ENCODE measurements around the gene ABCB10.

Gene ABCB10

DNA sequence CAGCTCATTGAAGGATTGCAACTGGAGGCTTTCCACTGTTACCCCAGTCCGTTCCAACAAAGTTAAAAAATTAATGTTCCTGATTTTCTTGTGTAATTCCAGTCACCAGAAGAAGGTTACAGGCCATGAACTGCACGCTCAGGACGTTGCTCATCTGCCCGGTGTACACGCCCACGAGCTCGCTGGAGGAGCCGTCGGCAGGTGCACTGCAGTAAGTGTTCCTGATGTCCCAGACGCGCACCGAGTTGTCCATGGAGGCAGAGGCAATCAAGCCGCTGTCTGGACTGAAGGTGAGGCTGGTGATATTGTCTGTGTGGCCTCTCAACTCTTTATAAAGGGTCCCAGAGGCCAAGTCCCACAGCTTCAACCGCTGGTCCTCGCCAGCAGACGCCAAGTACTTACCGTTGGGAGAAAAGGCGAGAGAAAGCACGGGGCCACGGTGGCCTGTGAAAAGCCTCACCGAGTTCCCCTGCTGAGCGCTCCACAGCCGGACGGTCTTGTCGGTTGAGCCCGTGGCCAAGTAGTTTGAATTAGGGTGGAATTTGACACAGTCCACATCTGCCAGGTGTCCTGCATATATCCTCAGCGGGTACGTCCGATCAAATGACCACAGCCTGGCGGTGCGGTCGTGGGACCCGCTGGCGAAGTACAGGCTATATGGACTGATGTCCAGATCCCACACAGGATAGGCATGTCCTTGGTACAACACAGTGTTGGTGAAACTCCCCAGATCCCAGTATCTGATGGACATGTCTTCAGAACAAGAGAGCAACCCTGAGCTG, 35.9 kb upstream of the ABCB10 start:
- no peak overlapping the region for H3K18ac ChIP-seq (ENCODE audit: low read length)
- H3K4me1 ChIP-seq (ENCODE audit: control insufficient read depth in 1 of 2, insufficient read depth in 2 of 2, low read length in 2 of 2): no peaks in the 10 kb centered on the region
- no peak overlapping the region for H2AK5ac ChIP-seq (ENCODE audit: low read length)
- H4K12ac ChIP-seq (ENCODE audit: low read depth, low read length): no peak overlapping the region
- no peak overlapping the region for H3K4ac ChIP-seq (ENCODE audit: low read depth, low read length)
- no peak overlapping the region for H4K8ac ChIP-seq (ENCODE audit: low read depth, low read length)
- no peak overlapping the region for H3K4me3 ChIP-seq (ENCODE audit: low read depth, low read length)
- no peak overlapping the region for H2BK120ac ChIP-seq (ENCODE audit: insufficient read depth, low read length, poor library complexity)
- H3K14ac ChIP-seq (ENCODE audit: low read length): no peak overlapping the region
- no peak overlapping the region for H2AFZ ChIP-seq (ENCODE audit: insufficient read depth, low read length, poor library complexity)
- H2BK5ac ChIP-seq (ENCODE audit: low read depth, low read length, poor library complexity): no peak overlapping the region
- no peak overlapping the region for H4K91ac ChIP-seq (ENCODE audit: low read depth, low read length)
- H3K9me3 ChIP-seq (ENCODE audit: insufficient read depth, low read depth, low read length): peaks cover 3% of the 10 kb centered on the region
- no peak overlapping the region for H3K23ac ChIP-seq (ENCODE audit: low read length)
- no peak for DNase-seq
- H3K27ac ChIP-seq (ENCODE audit: low read depth, low read length): no peak overlapping the region
- H3K79me2 ChIP-seq (ENCODE audit: control insufficient read depth, insufficient read depth, low read length, poor library complexity): no peaks in the 10 kb centered on the region
- no CpG with 5 or more reads among the region's 34 CpGs for WGBS (ENCODE audit: extremely low coverage, insufficient coverage, insufficient read length)
- H3K79me1 ChIP-seq (ENCODE audit: low read length): no peaks in the 10 kb centered on the region
- H3K36me3 ChIP-seq (ENCODE audit: control insufficient read depth in 1 of 2, insufficient read depth in 2 of 2, low read length in 2 of 2): peaks cover 14 to 23% of the 10 kb centered on the region in 2 experiments
- H3K4me2 ChIP-seq (ENCODE audit: low read length): no peak overlapping the region
- no peaks in the 10 kb centered on the region for H3K27me3 ChIP-seq (ENCODE audit: insufficient read depth, low read length)
- H2BK12ac ChIP-seq (ENCODE audit: low read length): no peak overlapping the region
- H3K9ac ChIP-seq (ENCODE audit: low read length): no peak overlapping the region

DNA sequence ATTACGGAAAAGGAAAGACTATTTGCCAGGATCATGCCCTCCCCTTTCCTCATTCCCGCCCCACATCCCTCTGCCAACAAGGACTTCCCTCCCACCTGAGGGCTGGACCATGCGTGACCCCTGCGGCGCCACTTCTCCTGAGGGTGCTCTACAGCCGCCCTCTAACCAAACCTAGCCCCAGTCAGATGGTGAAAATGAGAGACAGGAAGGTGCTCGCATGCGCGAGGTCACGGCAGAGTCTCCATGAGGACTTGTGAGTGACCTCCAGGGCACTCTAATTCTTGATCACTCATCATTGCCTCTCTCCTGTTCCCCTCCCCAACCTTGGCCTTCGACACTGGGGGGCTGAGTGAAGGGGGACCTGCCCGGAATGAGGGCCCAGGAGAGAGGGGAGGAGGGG, 35.3 kb upstream of the ABCB10 start:
- H3K4ac ChIP-seq (ENCODE audit: low read depth, low read length): no peak overlapping the region
- H3K79me1 ChIP-seq (ENCODE audit: low read length): no peaks in the 10 kb centered on the region
- no peak overlapping the region for H2AK5ac ChIP-seq (ENCODE audit: low read length)
- peaks cover 3% of the 10 kb centered on the region for H3K9me3 ChIP-seq (ENCODE audit: insufficient read depth, low read depth, low read length)
- H4K91ac ChIP-seq (ENCODE audit: low read depth, low read length): no peak overlapping the region
- H3K79me2 ChIP-seq (ENCODE audit: control insufficient read depth, insufficient read depth, low read length, poor library complexity): no peaks in the 10 kb centered on the region
- no peak overlapping the region for H2BK12ac ChIP-seq (ENCODE audit: low read length)
- WGBS (ENCODE audit: extremely low coverage, insufficient coverage, insufficient read length): no CpG with 5 or more reads among the region's 12 CpGs
- H2BK5ac ChIP-seq (ENCODE audit: low read depth, low read length, poor library complexity): no peak overlapping the region
- no peak overlapping the region for H3K23ac ChIP-seq (ENCODE audit: low read length)
- H4K12ac ChIP-seq (ENCODE audit: low read depth, low read length): no peak overlapping the region
- H3K4me1 ChIP-seq (ENCODE audit: control insufficient read depth in 1 of 2, insufficient read depth in 2 of 2, low read length in 2 of 2): no peaks in the 10 kb centered on the region
- H3K14ac ChIP-seq (ENCODE audit: low read length): no peak overlapping the region
- no peak overlapping the region for H2BK120ac ChIP-seq (ENCODE audit: insufficient read depth, low read length, poor library complexity)
- H3K18ac ChIP-seq (ENCODE audit: low read length): no peak overlapping the region
- H3K4me3 ChIP-seq (ENCODE audit: low read depth, low read length): no peak overlapping the region
- H3K27ac ChIP-seq (ENCODE audit: low read depth, low read length): no peak overlapping the region
- no peak for DNase-seq
- no peak overlapping the region for H4K8ac ChIP-seq (ENCODE audit: low read depth, low read length)
- no peak overlapping the region for H2AFZ ChIP-seq (ENCODE audit: insufficient read depth, low read length, poor library complexity)
- no peaks in the 10 kb centered on the region for H3K27me3 ChIP-seq (ENCODE audit: insufficient read depth, low read length)
- H3K9ac ChIP-seq (ENCODE audit: low read length): no peak overlapping the region
- H3K4me2 ChIP-seq (ENCODE audit: low read length): no peak overlapping the region
- H3K36me3 ChIP-seq (ENCODE audit: control insufficient read depth in 1 of 2, insufficient read depth in 2 of 2, low read length in 2 of 2): peaks cover 14 to 23% of the 10 kb centered on the region in 2 experiments

DNA sequence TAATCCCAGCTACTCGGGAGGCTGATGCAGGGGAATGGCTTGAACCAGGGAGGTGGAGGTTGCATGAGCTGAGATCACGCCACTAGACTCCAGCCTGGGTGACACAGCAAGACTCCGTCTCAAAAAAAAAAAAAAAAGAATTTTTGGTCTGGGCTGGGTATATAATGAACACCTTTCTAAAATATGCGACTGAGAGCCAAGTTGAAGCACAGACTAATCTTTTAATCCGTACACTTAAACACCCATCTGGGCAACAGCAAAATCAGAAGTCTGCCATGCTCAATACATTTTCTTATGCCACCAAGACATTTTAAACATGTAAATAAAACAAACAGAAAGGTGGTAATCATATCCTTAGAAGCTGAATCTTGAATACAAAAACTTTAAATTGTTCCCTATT, 31.6 kb upstream of the ABCB10 start:
- Histone ChIP-seq H3K9me3 (ENCODE audit: insufficient read depth, low read depth, low read length) (peaks cover 3% of the 10 kb centered on the region), H3K23ac (ENCODE audit: low read length) (no peak overlapping the region), H3K14ac (ENCODE audit: low read length) (no peak overlapping the region), H2BK5ac (ENCODE audit: low read depth, low read length, poor library complexity) (no peak overlapping the region), H3K4me1 (ENCODE audit: control insufficient read depth in 1 of 2, insufficient read depth in 2 of 2, low read length in 2 of 2) (no peaks in the 10 kb centered on the region), H3K4ac (ENCODE audit: low read depth, low read length) (no peak overlapping the region), H4K12ac (ENCODE audit: low read depth, low read length) (no peak overlapping the region), H3K4me3 (ENCODE audit: low read depth, low read length) (no peak overlapping the region), H2BK120ac (ENCODE audit: insufficient read depth, low read length, poor library complexity) (no peak overlapping the region), H2AK5ac (ENCODE audit: low read length) (no peak overlapping the region), H3K79me1 (ENCODE audit: low read length) (no peaks in the 10 kb centered on the region), H3K4me2 (ENCODE audit: low read length) (no peak overlapping the region), H4K91ac (ENCODE audit: low read depth, low read length) (no peak overlapping the region), H3K9ac (ENCODE audit: low read length) (no peak overlapping the region), H3K18ac (ENCODE audit: low read length) (no peak overlapping the region), H3K27me3 (ENCODE audit: insufficient read depth, low read length) (no peaks in the 10 kb centered on the region), H3K36me3 (ENCODE audit: control insufficient read depth in 1 of 2, insufficient read depth in 2 of 2, low read length in 2 of 2) (peaks cover 13 to 16% of the 10 kb centered on the region in 2 experiments), H2AFZ (ENCODE audit: insufficient read depth, low read length, poor library complexity) (no peak overlapping the region), H3K27ac (ENCODE audit: low read depth, low read length) (no peak overlapping the region), H2BK12ac (ENCODE audit: low read length) (no peak overlapping the region), H3K79me2 (ENCODE audit: control insufficient read depth, insufficient read depth, low read length, poor library complexity) (no peaks in the 10 kb centered on the region), H4K8ac (ENCODE audit: low read depth, low read length) (no peak overlapping the region)
- whole genome bisulfite sequencing (ENCODE audit: extremely low coverage, insufficient coverage, insufficient read length): no CpG with 5 or more reads among the region's 5 CpGs
- no peak for DNase-seq

DNA sequence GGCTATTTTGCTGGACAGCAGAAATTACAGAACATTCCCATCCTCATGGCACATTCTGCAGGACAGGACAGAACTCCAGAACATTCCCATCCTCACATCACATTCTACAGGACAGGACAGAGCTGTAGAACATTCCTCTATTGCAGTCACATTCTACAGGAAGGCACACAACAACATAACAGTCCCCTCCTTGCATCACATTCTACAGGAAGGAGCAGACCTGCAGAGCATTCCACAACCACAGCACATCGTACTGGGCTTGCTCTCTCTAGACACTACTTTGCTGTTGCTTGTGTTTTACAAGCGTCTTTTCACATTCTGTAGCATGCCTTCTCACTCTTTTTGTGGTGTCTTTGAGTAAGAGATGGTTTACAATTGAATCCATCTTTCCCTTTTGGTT, 26.8 kb upstream of the ABCB10 start:
- Histone ChIP-seq H2BK120ac (ENCODE audit: insufficient read depth, low read length, poor library complexity) (no peak overlapping the region), H2AK5ac (ENCODE audit: low read length) (no peak overlapping the region), H4K91ac (ENCODE audit: low read depth, low read length) (no peak overlapping the region), H2BK12ac (ENCODE audit: low read length) (no peak overlapping the region), H3K79me1 (ENCODE audit: low read length) (no peaks in the 10 kb centered on the region), H3K18ac (ENCODE audit: low read length) (no peak overlapping the region), H3K9me3 (ENCODE audit: insufficient read depth, low read depth, low read length) (no peaks in the 10 kb centered on the region), H3K79me2 (ENCODE audit: control insufficient read depth, insufficient read depth, low read length, poor library complexity) (no peaks in the 10 kb centered on the region), H3K4me3 (ENCODE audit: low read depth, low read length) (no peak overlapping the region), H2BK5ac (ENCODE audit: low read depth, low read length, poor library complexity) (no peak overlapping the region), H3K14ac (ENCODE audit: low read length) (no peak overlapping the region), H4K8ac (ENCODE audit: low read depth, low read length) (no peak overlapping the region), H2AFZ (ENCODE audit: insufficient read depth, low read length, poor library complexity) (no peak overlapping the region), H3K4ac (ENCODE audit: low read depth, low read length) (no peak overlapping the region), H3K36me3 (ENCODE audit: control insufficient read depth in 1 of 2, insufficient read depth in 2 of 2, low read length in 2 of 2) (no peaks in the 10 kb centered on the region), H3K23ac (ENCODE audit: low read length) (no peak overlapping the region), H3K9ac (ENCODE audit: low read length) (no peak overlapping the region), H3K27ac (ENCODE audit: low read depth, low read length) (no peak overlapping the region), H3K4me2 (ENCODE audit: low read length) (no peak overlapping the region), H4K12ac (ENCODE audit: low read depth, low read length) (no peak overlapping the region), H3K4me1 (ENCODE audit: control insufficient read depth in 1 of 2, insufficient read depth in 2 of 2, low read length in 2 of 2) (no peaks in the 10 kb centered on the region), H3K27me3 (ENCODE audit: insufficient read depth, low read length) (no peaks in the 10 kb centered on the region)
- peak; percentile 5 to 37 for DNase-seq
- WGBS (ENCODE audit: extremely low coverage, insufficient coverage, insufficient read length): no CpG with 5 or more reads among the region's 2 CpGs

Data from trophoblast cell (in vitro differentiated cells and primary cell).